IPS DF 19.7 (cell line): ENCODE measurements around the gene RAB11B.
"Not testable (repeated sequence)": the region's sequence is repeated elsewhere in the genome, so short reads cannot be mapped to it uniquely, and the experiment has no call there.

ENCODE experiments used
- DNase-seq: peaks from one replicate; pipeline ENCODE4 v3.0.0-alpha.2; 2013; ENCODE audit warnings: low read depth, low spot score

Gene RAB11B

DNA sequence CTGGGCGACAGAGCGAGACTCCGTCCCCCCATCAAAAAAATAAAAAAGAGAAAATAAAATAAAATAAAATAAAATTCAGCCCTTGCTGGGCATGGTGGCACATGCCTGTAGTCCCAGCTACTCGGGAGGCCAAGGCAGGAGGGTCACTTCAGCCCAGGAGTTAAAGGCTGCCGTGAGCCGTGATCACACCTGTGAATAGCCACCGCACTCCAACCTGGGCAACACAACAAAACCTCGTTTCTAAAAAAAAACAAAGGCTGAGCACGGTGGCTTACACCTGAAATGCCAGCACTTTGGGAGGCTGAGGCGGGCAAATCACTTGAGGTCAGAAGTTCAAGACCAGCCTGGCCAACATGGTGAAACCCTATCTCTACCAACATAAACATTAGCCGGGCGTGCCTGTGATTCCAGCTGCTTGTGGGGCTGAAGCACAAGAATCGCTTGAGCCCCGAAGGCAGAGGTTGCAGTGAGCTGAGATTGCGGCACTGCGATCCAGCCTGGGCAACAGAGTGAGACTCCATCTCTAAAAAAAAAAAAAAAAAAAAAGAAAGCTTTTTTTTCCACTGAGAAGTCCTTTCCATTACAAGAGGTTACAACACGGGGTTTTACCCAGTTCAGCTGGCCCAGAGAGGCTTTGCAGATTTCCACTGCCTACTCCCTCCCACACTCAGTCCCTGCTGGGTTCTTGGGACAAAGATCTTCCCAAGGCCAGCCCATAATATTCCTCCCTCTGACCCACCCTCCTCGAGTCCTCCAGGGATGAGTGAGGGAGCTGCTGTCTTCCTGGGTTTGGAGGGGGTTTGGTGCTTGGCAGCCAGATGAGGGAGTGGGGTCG lies 19.8 kb upstream of the RAB11B start:
- no peak for DNase-seq

- DNase-seq: no peak
Observed at GRCh38 chr19:8371011-8371804, 19.0 kb upstream of the RAB11B start.

DNA sequence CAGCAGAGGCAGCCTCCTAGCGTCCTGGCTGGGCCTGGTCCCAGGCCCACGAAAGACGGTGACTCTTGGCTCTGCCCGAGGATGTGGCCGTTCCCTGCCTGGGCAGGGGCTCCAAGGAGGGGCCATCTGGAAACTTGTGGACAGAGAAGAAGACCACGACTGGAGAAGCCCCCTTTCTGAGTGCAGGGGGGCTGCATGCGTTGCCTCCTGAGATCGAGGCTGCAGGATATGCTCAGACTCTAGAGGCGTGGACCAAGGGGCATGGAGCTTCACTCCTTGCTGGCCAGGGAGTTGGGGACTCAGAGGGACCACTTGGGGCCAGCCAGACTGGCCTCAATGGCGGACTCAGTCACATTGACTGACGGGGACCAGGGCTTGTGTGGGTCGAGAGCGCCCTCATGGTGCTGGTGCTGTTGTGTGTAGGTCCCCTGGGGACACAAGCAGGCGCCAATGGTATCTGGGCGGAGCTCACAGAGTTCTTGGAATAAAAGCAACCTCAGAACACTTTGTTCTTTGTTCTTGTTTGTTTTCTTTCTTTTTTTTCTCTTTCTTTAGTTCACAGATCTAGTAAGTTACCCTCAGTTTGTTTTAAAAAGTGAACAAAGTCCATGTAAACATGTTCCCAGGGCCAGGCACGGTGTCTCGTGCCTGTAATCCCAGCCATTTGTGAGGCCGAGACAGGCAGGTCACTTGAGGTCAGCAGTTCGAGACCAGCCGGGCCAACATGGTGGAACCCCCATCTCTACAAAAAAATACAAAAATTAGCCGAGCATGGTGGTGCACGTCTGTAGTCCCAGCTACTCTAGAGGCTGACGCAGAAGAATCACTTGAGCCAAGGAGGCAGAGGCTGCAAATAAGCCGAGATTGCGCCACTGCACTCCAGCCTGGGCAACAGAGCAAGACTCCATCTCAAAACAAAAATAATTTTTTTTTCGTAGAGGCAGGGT lies 16.0 kb upstream of the RAB11B start:
- DNase-seq: no peak

GRCh38 chr19:8375766-8376165 lies 14.4 kb upstream of the RAB11B start:
- not testable (repeated sequence) for DNase-seq

DNA sequence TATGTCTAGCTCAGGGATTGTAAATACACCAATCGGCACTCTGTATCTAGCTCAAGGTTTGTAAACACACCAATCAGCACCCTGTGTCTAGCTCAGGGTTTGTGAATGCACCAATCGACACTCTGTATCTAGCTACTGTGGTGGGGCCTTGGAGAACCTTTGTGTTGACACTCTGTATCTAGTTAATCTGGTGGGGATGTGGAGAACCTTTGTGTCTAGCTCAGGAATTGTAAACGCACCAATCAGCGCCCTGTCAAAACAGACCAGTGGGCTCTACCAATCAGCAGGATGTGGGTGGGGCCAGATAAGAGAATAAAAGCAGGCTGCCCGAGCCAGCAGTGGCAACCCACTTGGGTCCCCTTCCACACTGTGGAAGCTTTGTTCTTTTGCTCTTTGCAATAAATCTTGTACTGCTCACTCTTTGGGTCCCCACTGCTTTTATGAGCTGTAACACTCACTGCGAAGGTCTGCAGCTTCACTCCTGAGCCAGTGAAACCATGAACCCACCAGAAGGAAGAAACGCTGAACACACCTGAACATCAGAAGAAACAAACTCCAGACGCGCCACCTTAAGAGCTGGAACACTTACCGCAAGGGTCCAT lies 13.7 kb upstream of the RAB11B start:
- not testable (repeated sequence) for DNase-seq

GRCh38 chr19:8377598-8377997 lies 12.6 kb upstream of the RAB11B start:
- DNase-seq: no peak

DNA sequence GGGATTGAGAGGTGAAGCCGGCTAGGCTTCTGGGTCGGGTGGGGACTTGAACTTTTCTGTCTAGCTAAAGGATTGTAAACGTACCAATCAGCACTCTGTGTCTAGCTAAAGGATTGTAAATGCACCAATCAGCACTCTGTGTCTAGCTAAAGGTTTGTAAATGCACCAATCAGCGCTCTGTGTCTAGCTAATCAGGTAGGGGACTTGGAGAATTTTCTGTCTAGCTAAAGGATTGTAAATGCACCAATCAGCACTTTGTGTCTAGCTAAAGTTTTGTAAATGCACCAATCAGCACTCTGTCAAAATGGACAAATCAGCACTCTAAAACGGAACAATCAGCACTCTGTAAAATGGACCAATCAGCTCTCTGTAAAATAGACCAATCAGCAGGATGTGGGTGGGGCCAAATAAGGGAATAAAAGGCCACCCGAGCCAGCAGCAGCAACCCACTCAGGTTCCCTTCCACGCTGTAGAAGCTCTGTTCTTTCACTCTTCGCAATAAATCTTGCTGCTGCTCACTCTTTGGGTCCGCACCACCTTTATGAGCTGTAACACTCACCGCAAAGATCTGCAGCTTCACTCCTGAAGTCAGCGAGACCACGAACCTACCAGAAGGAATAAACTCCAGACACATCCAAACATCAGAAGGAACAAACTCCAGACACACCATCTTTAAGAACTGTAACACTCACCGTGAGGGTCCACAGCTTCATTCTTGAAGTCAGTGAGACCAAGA lies 10.8 kb upstream of the RAB11B start:
- not testable (repeated sequence) for DNase-seq

GRCh38 chr19:8384569-8384968 lies 5.6 kb upstream of the RAB11B start:
- not testable (repeated sequence) for DNase-seq

GRCh38 chr19:8385103-8385502 lies 5.1 kb upstream of the RAB11B start:
- DNase-seq: not testable (repeated sequence)

DNA sequence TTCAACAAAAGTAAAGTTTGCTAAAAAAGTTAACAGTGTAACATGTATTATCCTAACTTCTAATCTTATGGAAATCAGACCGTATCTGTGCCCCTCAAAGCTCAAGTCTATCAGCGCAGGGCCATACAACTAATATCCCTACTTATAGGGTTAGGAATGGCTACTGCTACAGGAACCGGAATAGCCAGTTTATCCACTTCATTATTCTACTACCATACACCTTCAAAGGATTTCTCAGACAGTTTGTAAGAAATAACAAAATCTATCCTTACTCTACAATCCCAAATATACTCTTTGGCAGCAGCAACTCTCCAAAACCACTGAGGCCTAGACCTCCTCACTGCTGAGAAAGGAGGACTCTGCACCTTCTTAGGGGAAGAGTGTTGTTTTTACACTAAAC lies 4.6 kb upstream of the RAB11B start:
- not testable (repeated sequence) for DNase-seq

DNA sequence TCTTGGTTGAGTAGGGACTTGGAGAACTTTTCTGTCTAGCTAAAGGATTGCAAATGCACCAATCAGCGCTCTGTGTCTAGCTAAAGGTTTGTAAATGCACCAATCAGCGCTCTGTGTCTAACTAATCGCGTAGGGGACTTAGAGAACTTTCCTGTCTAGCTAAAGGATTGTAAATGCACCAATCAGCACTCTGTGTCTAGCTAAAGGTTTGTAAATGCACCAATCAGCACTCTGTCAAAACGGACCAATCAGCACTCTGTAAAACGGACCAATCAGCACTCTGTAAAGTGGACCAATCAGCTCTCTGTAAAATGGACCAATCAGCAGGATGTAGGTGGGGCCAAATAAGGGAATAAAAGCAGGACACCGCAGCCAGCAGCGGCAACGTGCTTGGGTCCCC lies 3.7 kb upstream of the RAB11B start:
- DNase-seq: not testable (repeated sequence)

DNA sequence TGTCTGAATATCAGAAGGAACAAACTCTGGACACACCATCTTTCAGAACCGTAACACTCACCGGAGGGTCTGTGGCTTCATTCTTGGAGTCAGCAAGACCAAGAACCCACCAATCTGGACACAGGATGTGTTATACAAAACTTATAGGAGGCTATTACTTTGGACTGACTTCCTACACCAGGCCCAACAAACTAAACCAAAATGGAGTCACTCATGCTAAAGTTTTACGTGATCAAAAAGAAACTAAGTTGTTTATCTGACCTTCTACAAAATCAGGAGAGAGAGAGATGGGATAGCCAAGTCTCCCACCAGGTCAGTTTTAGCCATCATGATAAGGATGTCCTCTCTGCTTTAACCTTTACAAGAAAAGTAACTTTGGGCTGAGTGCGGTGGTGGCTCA lies 3.2 kb upstream of the RAB11B start:
- DNase-seq: no peak

DNA sequence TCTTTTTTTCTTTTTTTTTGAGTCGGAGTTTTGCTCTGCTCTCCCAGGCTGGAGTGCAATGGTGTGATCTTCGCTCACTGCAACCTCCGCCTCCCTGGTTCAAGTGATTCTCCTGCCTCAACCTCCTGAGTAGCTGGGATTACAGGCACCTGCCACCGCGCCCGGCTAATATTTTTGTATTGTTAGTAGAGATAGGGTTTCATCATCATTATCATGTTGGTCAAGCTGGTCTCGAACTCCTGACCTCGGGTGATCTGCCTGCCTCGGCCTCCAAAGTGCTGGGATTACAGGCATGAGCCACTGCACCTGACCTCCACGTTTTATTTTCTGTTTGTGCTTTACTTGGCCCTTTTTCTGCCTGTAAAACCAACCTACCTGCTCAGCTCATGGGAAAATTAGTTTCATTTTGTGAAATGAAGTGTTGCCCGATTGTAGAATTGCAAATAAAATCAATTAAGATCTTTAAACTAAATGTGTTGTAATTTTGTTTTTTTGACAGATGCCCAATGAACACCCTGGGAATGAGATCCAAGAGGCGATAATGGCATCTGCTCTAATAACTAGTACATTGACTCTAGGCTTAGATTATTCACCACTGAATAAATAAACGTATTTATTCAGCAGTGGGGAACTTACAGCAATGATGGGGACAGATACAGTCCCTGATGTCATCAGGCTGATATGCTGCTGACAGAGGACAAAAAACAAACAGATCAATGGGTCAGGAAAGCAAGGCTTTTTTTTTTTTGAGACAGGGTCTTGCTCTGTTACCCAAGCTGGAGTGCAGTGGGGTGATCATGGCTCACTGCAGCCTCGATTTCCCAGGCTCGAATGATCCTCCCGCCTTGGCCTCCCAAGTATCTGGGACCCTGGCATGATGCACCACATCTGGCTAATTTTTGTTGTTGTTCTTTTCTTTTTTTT lies 2.2 kb upstream of the RAB11B start:
- no peak for DNase-seq

GRCh38 chr19:8388612-8388958 lies 1.6 kb upstream of the RAB11B start:
- DNase-seq: no peak

DNA sequence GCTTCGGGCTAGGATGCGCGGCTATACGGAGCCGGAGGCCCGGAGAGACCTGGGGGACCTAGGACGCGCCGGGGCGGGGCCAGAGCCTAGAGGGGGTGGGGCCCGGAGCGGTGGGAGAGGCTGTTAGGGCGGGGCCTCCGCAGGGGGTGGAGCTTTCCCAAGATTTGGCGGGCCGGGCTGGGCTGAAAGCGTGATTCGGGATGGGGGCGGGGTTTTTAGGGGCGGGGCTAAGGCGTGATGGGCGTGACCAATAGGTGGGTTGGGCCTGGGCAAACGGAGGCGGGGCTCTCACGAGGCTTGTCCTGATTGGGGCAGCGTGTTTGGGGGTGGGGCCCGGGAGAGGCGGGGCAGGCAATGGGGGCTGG lies 439 bp downstream of the RAB11B start:
- no peak for DNase-seq

- DNase-seq: no peak
Observed at GRCh38 chr19:8391198-8392016, 1.2 kb downstream of the RAB11B start.

DNA sequence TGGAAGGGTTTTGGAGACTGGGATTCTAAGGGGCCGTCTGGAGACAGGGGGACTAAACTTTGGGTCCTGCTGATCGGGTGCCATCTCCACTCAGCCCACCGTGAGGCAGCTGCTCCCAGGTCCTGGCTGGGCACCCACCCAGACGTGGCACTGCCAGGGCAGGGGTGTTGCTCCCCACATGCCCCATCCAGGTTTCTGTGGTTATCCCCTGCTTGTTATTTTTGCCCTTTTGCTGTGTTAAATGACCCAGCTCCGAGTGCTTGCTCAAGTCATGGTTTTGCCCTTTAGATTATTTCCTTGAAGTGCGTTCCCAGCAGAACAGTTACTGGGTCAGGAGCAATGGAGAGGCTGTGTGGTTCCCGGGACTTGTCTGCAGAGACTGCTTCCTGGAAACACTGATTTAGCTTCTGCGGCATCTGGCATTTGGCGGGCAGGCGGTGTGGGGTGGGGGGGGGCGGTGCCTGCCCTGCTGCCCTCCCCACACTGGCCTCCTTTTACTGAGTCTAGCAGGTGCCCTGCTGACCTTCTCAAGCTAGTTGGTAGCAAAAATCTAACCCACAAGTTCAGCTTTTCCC lies 1.9 kb downstream of the RAB11B start:
- no peak for DNase-seq

DNA sequence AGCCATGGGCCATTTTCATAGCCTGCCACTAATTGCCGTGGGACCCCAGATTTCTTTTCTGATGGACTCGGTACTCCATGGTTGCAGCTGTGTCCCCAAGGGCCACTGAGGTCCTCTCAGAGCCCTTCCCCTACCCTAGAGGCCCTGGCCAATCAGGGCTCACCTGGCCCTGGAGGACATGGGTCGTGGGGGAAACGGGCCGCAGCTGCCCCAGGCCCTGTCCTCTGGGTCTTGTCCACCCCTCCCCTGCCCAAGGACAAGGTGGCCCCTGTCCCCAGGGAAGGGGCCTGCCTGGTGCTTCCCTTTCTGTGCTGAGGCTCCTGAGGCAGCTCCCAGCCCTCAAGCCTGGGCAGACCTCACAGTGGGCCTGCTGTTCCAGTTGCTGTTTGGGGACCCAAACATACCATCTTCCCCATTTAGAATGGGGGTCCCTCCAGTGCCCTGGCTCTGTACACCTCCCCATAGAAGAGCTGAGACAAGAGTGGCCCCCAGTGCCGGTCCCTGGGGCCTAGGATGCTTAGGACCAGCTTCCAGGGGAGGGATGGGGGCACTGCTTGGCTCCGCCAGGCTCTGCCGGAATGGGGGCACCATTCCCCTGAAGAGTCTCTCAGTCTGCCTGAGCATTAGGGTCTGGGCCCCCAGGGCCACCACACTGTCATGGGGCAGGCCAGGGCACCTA lies 3.2 kb downstream of the RAB11B start:
- no peak for DNase-seq
